Gastrocnemius medialis (tissue), 4 donors: ENCODE data around the gene KPNA4.

Experiments used
- CTCF ChIP-seq, 5 experiments: fragments of 450-650 bp in 3 of 5; fragments of 200-600 bp in 2 of 5; sonication (generic) in 2 of 5; IDR thresholded peaks in 4 of 5; conservative IDR thresholded peaks in 1 of 5; 1 replicate in 4 of 5; 2 replicates in 1 of 5; pipeline ENCODE4 v1.5.1; 2016 to 2019; ENCODE audit warnings: antibody characterized with exemption in 5 of 5, mild to moderate bottlenecking in 3 of 5, moderate library complexity in 3 of 5
- POLR2A ChIP-seq, 2 donors: fragments of 450-650 bp; IDR thresholded peaks; one replicate each; pipeline ENCODE4 v1.6.1; 2017; ENCODE audit warnings: antibody characterized with exemption in 2 of 2, mild to moderate bottlenecking in 2 of 2, moderate library complexity in 2 of 2

DNA sequence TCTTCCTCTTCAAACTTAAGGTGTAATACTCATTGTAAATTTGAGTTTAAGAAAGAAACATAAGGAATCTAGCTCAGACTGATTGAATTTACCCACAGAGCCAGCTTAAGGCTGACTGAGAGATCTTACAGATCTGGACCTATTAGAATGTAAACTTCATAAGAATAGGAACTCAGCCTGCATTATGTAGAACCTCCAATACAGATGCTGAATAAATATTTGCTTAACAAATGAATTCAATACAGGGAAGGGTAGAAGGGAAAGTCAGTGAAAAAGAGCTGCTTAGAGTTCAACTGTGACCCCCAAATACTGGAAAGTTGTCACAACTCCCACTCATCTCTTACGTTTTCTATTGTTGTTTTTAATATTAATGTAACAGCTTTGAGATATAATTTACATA lies 11.5 kb downstream of the KPNA4 start:
- TF ChIP-seq CTCF (IDR thresholded peaks at IDR 0.05 in 4 of 5, conservative IDR thresholded peaks at IDR 0.05 in 1 of 5), result no peak
- TF ChIP-seq POLR2A (IDR thresholded peaks at IDR 0.05), result no peak
